HG03103 (cell line): ENCODE data around the gene ARID4B.
"Not testable (repeated sequence)": the region's sequence is repeated elsewhere in the genome, so short reads cannot be mapped to it uniquely, and the experiment has no call there.

Experiments used
- ATAC-seq: cut with Tn5 transposase; IDR thresholded peaks from one replicate; pipeline ENCODE4 v1.9.1; 2021; ENCODE audit warnings: low read depth; ENCODE audit not compliant: unreplicated experiment

The ARID4B gene

GRCh38 chr1:235275836-235276235 is 52.1 kb downstream of the ARID4B start:
- no peak for ATAC-seq

GRCh38 chr1:235275223-235275622 is 52.8 kb downstream of the ARID4B start:
- ATAC-seq: peak; percentile 51

- no peak for ATAC-seq
These were observed 55.1 kb downstream of the ARID4B start for GRCh38 chr1:235272851-235273250.

GRCh38 chr1:235270625-235271024 is 57.4 kb downstream of the ARID4B start:
- ATAC-seq: no peak

- ATAC-seq: not testable (repeated sequence)
These were observed 58.0 kb downstream of the ARID4B start for GRCh38 chr1:235269990-235270389.

- no peak for ATAC-seq
These were observed 59.4 kb downstream of the ARID4B start for GRCh38 chr1:235268379-235269125.

DNA sequence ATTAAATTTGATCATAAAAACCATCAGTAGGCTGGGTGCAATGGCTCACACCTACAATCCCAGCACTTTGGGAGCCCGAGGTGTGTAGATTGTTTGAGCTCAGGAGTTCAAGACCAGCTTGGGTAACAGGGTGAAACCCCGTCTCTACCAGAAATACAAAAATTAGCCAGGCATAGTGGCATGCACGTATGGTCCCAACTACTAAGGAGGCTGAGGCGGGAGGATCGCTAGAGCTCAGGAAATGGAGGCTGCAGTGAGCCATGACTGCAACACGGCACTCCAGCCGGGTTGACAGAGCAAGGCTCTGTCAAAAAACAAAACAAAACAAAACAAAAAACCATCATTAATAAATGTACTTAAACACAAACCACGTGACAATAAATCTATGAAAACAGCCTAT is 61.0 kb downstream of the ARID4B start:
- ATAC-seq: no peak

DNA sequence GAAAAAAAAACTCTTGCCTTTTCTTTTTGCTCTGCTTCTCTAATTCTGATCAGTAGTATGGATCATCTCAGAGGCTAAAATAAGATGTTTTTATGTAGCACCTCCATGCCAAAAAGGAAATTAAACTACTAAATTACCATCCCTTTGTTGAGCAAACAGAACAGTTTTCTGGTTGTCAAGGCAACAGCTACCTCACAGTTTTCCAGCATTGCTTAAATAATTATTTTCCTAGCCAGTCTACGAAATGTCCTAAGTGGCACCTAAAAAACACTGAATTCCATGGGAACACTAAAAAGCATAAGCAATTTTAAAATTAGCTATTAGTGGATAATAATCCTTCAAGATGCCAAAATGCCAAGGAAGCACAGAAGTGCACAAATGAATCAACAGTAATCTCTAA is 61.7 kb downstream of the ARID4B start:
- no peak for ATAC-seq

DNA sequence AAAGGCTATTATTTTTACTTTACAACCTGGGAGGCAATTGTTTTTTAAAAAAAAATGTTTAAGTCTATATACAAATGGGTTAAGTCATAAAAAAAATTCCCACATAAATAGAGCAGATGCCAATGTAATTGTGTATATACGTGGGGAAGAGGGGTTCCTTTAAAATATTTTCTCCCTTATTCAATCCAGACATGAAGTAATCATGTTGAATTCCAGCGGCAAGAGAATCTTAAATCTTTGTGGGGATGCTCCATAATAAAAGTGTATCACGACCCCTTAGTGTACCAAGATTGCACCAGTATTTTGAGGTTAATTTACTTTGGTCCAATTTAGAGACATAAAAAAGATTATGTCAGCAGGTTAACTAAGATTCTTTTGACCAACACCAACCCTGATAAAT is 62.1 kb downstream of the ARID4B start:
- ATAC-seq: no peak

GRCh38 chr1:235264327-235264726 is 63.7 kb downstream of the ARID4B start:
- ATAC-seq: no peak

- no peak for ATAC-seq
These were observed 65.4 kb downstream of the ARID4B start for GRCh38 chr1:235262539-235262938.

DNA sequence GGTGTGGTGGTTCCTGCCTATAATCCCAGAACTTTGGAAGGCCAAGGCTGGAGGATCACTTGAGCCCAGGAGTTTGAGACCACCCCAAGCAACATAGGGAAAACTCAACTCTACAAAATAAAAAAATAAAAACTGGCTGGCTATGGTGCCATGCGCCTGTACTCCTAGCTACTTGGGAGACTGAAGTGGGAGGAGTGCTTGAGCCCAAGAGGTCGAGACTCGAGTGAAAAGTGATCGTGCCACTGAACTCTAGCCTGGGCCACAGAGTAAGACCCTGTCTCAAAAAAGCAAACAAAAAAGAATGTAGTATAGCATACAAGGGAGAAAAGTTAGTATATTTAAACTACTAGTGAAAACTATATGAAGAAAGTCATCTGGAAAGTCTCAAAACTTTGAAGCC is 66.7 kb downstream of the ARID4B start:
- ATAC-seq: no peak

GRCh38 chr1:235259133-235259778 is 68.7 kb downstream of the ARID4B start:
- ATAC-seq: no peak

DNA sequence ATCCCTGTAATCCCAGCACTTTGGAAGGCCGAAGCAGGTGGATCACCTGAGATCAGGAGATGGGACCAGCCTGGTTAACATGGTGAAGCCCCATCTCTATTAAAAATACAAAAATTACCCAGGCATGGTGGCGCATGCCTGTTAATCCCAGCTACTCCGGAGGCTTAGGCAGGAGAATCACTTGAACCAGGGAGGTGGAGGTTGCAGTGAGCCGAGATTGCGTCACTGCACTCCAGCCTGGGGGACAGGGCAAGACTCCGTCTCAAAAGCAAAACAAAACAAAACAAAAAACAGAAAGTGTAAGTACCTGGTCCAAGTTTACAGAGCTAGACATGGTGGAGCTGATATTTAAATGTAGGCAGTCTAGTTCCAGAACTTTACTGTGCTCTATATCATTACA is 69.9 kb downstream of the ARID4B start:
- ATAC-seq: not testable (repeated sequence)

GRCh38 chr1:235254721-235255120 is 73.3 kb downstream of the ARID4B start:
- ATAC-seq: no peak

DNA sequence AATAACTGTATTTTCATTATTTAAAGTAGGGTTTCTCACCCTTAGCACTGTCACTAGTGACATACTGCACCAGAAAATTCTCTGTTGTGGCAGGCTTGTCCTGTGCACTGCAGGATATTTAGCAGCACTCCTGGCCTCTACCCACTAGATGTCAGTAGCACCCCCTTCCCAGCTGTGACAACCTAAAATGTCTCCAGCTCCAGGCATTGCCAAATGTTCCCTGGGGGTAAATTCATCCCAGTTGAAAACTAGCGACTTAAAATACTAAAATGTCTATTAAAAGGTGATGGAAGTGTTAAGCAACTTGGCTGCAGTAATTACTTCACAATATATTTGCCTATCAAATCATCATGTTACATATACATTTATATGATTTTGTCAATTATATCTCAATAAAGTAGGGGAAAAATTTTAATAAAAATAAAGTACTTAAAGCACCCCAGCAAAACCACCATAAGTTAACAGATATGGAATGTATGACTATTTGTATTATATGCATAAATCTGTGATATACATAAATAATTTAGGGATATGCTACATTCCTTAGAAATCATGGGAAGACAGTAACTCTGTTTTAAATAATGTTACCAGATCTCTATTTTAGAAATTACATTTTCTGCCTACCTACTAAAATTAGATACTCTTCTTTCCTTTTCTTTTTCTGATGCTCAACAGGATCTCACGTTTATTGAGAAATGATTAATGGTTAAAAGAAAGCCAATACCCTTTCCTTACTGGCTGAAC is 74.6 kb downstream of the ARID4B start:
- ATAC-seq: no peak

DNA sequence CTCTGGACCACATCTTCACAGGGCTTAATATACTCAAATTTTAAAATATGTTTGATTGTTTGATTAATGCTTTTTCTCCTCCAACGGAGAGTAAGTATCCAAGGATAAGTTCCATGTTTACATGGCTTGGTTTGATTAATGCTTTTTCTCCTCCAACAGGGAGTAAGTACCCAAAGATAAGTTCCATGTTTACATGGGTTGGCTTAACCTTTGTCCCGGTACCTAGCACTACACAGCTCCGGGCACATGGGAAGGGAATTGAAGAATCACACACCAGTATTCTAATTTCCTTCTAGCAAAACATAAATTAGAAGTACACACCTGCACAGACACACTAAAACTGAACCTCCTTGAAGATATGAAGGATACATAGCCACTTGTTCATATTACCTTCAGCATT is 77.5 kb downstream of the ARID4B start:
- no peak for ATAC-seq

DNA sequence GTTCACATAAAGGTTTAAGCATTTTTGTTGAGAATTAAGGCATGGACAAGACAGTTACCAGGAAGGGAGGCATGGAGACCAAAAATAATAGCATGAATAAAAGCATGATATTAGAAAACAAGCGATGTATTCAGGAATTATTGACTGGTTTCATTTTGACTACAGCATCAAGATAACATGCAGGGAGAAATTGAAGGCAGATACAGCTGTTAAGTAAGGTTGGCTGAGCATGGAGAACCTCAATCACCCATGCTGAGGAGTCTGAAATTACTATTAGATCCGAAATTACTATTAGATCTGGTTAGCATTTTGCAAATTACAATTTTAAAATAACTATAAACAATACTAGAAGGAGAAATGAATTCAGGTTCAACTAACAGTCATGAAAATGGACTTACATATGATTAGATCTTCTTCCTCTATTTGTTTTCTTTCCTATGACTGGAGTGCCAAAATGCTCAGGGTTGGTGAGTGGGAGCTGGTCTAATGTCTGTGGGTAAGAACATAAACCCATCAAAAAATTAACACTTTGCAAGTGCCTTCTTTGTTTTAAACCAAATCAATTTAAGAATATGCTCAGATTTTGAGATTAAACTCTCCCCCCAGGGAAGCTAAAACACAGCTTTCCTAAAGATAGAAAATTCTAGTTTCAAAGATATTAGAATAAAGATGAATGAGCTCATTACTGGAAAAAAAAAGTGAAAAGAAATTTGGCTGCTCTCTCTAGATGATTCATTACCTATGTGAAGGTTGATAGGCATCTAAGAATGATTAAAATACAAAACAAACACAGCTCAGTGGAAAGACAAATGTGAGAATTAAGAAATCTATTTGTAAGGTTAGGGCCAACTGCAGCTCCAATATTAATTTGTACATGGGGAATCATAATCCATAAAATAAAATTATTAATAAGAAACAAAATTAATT is 81.7 kb downstream of the ARID4B start:
- ATAC-seq: no peak

GRCh38 chr1:235244974-235245592 is 82.9 kb downstream of the ARID4B start:
- ATAC-seq: no peak

DNA sequence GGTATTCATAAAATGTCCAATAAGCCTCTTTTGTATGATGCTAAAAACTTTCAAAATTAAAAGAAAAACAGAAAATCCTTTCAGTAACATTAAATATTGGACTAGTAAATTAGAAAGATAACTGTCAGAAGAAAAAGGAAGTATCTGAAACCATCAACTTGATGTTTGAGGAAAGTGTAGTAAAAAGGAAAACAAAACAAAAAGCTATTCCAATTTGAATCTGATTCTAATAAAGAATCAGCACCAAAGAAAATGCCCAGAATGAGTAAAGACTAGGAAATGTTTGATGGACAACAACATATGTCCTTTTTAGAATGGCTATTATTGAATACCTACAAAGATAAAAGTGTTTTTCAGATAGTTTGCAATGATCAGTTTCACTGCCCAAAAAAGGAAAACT is 87.0 kb downstream of the ARID4B start:
- no peak for ATAC-seq
